Measurements from ENCODE around the gene RSAD1.
"Not testable (repeated sequence)": the region's sequence is repeated elsewhere in the genome, so short reads cannot be mapped to it uniquely, and the experiment has no call there.

The RSAD1 gene

DNA sequence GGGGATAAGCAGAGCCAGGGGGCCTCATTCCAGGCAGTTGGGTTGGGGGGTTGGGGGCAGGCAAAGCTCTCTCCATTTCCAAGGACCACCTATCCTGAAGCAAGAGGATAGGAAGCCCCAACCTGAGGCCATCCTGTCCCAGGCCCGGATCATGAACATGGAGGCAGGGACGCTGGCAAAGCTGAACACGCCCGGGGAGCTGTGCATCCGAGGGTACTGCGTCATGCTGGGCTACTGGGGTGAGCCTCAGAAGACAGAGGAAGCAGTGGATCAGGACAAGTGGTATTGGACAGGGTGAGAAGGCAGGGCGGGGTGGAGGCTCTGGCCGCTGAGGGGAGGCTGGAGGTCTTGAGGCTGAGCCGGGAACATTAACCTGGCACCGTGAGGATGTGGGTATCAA lies 6.4 kb upstream of the RSAD1 start:
- DNase-seq (ENCODE audit: low read depth in 2 of 2), result no peak

GRCh38 chr17:50472761-50473161 lies 5.9 kb upstream of the RSAD1 start:
- not testable (repeated sequence) for DNase-seq (ENCODE audit: low read depth in 2 of 2)

DNA sequence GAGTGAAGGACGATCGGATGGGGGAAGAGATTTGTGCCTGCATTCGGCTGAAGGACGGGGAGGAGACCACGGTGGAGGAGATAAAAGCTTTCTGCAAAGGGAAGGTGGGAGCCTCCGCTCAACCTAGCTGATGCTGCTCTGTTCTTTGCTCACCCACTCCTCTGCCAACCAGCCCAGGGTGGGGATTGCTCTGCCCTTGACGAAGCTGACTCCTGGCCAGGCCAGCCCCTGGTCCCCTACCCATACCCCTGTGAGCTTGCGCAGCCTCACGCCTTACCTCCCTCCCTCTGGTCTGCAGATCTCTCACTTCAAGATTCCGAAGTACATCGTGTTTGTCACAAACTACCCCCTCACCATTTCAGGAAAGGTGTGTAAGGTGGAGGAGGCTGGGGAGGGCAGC lies 4.8 kb upstream of the RSAD1 start:
- DNase-seq (ENCODE audit: low read depth in 2 of 2), result no peak

GRCh38 chr17:50474523-50474922 lies 4.1 kb upstream of the RSAD1 start:
- no peak for DNase-seq (ENCODE audit: low read depth in 2 of 2)

- DNase-seq (ENCODE audit: low read depth in 2 of 2), result no peak
These were observed 3.3 kb upstream of the RSAD1 start for GRCh38 chr17:50475362-50475761.

GRCh38 chr17:50475775-50476544 lies 2.7 kb upstream of the RSAD1 start:
- not testable (repeated sequence) for DNase-seq (ENCODE audit: low read depth in 2 of 2)

DNA sequence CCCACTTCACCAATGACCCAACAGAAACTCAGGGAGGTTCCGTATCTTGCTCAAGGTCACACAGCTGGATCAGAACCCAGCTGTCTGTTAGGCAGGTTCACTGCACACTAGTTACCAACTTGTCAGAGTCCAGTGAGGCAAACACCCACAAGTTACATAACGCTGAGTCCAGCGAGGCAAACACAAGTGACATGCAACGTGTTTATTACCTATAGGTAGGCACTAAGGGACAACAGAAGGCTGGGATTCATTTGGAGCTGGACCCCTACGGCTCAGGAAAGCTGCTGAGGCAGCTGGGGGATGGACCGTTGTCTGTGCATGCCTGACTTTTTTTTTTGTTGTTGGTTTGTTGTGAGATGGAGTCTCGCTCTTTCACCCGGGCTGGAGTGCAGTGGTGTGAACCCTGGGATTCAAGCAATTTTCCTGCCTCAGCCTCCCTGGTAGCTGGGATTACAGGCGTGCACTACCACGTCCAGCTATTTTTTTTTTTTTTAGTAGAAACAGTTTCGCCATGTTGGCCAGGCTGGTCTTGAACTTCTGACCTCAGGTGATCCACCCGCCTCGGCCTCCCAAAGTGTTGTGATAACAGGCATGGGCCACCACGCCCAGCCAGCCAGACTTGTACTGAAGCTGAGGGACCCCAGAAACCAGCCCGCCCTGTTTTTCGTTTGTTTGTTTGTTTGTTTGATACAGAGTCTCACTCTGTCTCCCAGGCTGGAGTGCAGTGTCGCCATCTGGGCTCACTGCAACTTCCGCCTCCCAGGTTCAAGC lies 1.9 kb upstream of the RSAD1 start:
- no peak for DNase-seq (ENCODE audit: low read depth in 2 of 2)

DNA sequence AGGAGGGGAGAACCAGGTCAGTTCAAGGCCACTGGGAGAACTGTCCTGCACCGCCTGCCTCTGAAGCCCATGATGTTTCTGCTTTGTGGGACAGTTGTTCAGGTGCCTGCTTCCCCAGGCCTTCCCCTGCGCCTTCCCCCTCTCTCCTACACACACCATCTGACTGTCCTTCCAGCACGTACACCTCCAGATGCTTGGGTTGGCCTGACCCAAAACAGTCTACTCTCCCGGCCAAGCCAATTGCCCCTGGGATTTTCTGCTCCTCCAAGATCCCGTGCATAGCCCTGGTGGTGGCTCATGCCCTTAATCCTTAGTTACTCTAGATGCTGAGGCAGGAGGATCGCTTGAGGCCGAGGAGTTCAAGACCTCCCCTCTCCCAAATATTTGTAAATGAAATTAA lies 684 bp upstream of the RSAD1 start:
- no peak for DNase-seq (ENCODE audit: low read depth in 2 of 2)

GRCh38 chr17:50479522-50480141 lies 972 bp downstream of the RSAD1 start:
- peak; percentile 28 to 44 for DNase-seq (ENCODE audit: low read depth in 2 of 2)

DNA sequence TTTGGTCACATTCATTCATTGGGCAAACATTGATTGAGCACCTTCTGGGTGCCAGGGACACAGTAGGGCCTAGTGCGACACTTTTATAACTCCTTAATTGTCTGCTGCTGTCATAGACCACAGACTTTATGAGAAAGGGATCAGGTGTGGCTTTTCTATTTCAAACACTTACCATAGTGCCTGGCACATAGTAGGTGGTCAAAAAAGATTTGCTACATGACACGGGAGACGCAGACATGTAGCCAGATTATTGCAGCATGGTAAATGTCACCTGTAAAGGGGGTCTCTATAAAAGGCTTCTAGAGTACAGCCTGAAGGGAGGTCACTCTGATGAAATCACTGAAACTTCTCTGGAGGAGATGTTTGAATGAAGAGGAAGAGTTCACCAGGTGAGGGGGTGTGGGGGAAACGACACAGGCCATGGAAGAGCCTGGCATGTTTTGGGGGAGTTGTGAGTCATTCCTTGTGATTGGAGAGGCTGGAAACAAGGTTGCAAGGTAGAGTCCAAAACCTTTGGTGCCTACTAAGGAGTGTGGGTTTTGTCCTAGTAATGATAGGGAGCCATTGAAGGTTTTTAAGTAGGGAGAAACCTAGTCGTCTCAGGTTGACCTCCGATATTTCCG lies 1.6 kb downstream of the RSAD1 start:
- DNase-seq (ENCODE audit: low read depth in 2 of 2), result no peak

DNA sequence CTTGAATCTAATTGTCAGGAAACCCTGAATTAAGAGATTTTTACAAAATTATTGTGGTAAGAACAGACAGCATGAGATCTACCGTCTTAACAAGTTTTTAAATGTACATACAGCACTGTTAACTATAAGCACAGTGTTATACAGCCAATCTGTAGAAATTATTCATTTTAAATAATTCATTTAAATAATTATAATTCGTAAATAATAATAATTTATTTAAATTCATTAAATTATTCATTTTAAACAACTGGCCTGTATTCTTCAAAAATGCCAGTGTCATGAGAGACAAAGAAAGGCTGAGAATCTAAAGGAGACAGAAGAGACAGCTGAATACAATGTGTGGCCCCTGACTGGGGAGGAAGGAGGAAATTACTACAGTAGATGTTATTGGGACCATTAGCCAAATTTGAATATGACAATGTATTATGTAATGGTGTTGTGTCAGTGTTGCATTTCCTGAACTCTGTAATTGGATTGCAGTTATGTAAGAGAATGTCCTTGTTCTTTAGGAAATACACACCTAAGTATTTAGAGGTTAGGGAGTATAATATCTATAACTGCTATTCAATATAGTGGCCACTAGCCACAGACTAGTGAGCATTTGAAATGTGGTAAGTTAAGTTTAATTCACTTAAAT lies 2.3 kb downstream of the RSAD1 start:
- DNase-seq (ENCODE audit: low read depth in 2 of 2), result no peak

- no peak for DNase-seq (ENCODE audit: low read depth in 2 of 2)
These were observed 3.0 kb downstream of the RSAD1 start for GRCh38 chr17:50481648-50482047.

DNA sequence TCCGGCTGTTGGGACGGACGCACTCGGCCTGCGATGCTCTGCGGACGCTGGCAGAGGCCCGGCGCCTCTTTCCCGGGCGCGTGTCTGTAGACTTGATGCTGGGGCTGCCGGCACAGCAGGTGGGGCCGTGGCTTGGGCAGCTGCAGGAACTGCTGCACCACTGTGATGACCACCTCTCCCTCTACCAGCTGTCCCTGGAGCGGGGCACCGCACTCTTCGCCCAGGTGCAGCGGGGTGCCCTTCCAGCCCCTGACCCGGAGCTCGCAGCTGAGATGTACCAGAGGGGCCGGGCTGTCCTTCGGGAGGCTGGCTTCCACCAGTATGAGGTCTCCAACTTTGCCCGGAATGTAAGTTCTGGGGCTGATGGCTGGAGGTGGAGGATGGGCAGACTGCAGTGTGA lies 3.5 kb downstream of the RSAD1 start:
- no peak for DNase-seq (ENCODE audit: low read depth in 2 of 2)

- DNase-seq (ENCODE audit: low read depth in 2 of 2), result peak; percentile 24 to 46
These were observed 3.9 kb downstream of the RSAD1 start for GRCh38 chr17:50482516-50482915.

DNA sequence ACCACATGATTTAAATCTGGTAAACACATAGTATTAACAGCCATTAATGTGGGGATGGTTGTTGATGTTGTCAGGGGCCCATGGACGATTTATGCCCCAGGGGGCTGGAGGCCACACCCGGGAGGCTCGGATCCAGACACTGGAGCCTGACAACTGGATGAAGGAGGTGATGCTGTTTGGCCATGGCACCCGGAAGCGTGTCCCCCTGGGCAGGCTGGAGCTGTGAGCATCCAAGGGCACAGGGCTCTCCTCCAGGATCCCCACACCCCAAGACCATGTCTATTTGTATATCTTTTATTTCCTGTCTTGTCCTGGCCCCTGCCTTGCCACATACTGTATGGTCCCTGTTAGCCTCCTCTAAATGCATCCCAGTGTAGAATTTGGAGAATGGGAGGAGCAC lies 4.6 kb downstream of the RSAD1 start:
- DNase-seq (ENCODE audit: low read depth in 2 of 2), result no peak

GRCh38 chr17:50484386-50485155 lies 5.9 kb downstream of the RSAD1 start:
- no peak for DNase-seq (ENCODE audit: low read depth in 2 of 2)

DNA sequence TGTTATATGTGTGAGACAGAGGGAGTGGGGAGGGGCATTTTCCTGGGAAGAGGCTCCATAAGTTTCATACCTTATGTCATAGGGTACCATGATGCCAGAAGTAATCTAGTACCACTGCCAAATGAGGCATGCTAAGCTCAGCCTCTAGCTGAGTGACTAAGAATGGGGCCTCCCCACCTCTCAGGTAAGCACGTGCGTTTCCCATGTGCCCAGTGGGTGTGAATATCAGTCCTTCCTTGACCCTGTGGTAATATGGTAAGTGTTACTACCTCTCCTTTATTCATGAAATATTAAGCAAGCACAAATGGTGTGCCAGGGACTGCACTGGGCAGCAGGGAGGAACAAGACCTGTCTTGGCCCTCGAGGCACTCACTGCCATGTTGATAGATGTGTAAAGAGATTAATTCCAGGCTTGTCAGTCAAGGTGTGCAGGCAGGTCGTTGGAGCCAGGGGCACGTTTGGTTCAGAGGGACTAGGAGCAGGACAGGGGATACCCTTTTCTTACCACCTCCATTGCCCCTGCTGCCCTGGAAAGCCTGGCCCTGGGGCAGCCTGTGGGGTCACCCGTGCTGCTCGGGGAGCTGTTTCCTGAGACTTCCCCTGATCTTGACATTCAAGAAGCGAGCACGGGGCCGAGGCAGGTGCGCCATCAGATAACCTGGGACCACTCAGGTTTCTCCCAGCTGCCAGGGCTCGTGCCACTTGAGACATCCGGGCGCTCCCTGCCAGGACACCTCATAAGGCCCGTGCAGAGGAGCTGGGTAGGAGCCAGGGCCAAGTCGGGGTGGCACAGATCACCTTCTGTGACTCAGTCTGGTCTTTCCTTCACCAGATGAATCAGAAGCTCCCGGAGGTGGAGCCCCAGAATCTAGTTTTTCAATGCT lies 8.8 kb downstream of the RSAD1 start:
- DNase-seq (ENCODE audit: low read depth in 2 of 2), result no peak

DNA sequence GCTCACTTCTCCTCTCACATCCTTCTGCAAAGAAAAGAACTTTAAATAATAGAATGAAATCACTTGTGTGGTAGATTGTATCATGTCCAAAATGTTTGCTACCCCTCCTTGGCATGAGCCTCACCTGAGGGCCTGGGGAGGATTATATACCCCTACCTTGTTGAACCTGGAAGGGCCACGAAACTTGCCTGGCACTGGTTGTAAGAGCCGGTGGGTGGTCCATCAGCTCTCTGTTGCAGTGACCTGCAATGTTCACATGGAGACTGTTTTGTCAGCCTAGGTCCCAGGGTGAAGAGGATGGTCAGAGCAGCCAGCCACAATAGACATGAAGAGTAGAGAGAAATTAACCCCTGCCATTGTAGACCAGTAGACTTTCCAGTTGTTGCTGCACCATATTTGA lies 10.2 kb downstream of the RSAD1 start:
- DNase-seq (ENCODE audit: low read depth in 2 of 2), result no peak

GRCh38 chr17:50491505-50491904 lies 12.8 kb downstream of the RSAD1 start:
- no peak for DNase-seq (ENCODE audit: low read depth in 2 of 2)

- DNase-seq (ENCODE audit: low read depth in 2 of 2), result no peak
These were observed 13.6 kb downstream of the RSAD1 start for GRCh38 chr17:50492214-50492613.
